Measurements from ENCODE around the gene C10orf95. TPM values are rescaled to one million over a fixed set of nuclear protein-coding genes. Genes with fewer than 3 reads are reported as not detected.

Gene C10orf95
- total RNA-seq, 1 donor from 2014 or later = 3.1 TPM

- no peak for TF ChIP-seq CTCF (IDR thresholded peaks at IDR 0.05)
Measured at GRCh38 chr10:102425444-102425843, 25.9 kb downstream of the C10orf95 start.

DNA sequence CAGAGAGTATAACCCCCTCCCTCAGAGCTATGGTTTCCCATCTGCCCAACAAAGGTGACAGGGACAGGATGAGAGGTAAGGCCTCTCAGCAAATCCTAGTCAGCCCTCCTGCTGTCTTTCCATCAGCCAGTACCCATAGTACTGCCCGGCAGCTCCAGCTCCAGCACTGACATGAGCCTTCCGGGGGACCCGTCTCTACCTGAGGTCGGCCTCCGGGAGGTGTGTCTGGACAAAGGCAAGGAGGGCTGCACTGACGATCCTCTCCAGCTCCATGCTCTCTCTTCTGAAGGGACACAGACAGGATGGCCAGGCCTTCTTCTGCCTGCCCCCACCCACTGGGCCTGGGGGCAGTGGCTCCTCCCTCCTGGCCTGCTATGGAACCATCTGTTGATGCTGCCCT lies 26.4 kb downstream of the C10orf95 start:
- Histone ChIP-seq H3K9me3 (no peaks in the 10 kb centered on the region), H3K36me3 (peaks cover 21% of the 10 kb centered on the region), H3K27ac (no peak overlapping the region), H3K4me1 (peaks cover 21% of the 10 kb centered on the region), H3K4me3 (no peak overlapping the region), H3K27me3 (no peaks in the 10 kb centered on the region)
- intact Hi-C loops (cut with DNase I) = no loop called here
- no peak for TF ChIP-seq CTCF (IDR thresholded peaks at IDR 0.05)
- DNase-seq (no peak), ATAC-seq (no peak)

More at GRCh38 chr10:102425444-102425843, 25.9 kb downstream of the C10orf95 start:
- no peaks in the 10 kb centered on the region for H3K27me3 ChIP-seq
- peaks cover 21% of the 10 kb centered on the region for H3K36me3 ChIP-seq
- DNase-seq = no peak
- ATAC-seq = no peak
- intact Hi-C loops (cut with DNase I) = no loop called here
- no peaks in the 10 kb centered on the region for H3K9me3 ChIP-seq
- H3K27ac ChIP-seq = no peak overlapping the region
- no peak overlapping the region for H3K4me3 ChIP-seq
- H3K4me1 ChIP-seq = peaks cover 17% of the 10 kb centered on the region

- ATAC-seq (no peak), DNase-seq (no peak)
- intact Hi-C loops (cut with DNase I) = no loop called here
- H3K27me3 ChIP-seq = no peaks in the 10 kb centered on the region
- peaks cover 28% of the 10 kb centered on the region for H3K4me1 ChIP-seq
- no peaks in the 10 kb centered on the region for H3K9me3 ChIP-seq
- H3K4me3 ChIP-seq = no peak overlapping the region
- no peak overlapping the region for H3K27ac ChIP-seq
- peaks cover 21% of the 10 kb centered on the region for H3K36me3 ChIP-seq
- no peak for TF ChIP-seq CTCF (IDR thresholded peaks at IDR 0.05)
Measured at GRCh38 chr10:102424145-102424544, 27.2 kb downstream of the C10orf95 start.

DNA sequence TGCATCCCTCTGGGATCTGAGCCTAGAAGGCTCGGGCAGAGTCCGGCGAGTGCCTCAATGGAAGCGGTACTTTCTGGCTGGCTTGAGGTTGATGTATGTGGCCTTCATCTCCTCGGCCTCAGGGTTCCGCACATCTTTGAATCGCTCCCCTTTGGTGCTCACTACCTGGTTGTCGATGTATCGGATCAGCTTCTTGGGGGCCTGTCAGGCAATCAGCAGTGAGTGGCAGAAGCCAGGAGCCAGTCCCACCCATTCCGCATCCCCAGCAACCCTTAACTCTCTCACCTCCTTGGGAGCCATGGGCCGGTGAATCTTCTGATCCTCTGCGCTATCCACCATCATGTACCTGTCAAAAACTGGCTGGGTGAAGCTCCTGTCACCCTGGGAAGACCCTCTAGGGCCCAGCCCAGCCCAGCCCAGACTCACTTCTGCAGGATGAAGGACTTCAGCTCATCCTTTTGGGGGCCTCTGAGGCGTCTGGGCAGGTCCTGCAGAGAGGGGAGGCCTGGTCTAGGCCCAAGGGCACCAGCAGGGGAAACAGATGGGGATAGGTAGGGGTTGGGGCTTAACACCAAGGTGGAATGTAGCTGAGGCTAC lies 27.9 kb downstream of the C10orf95 start:
- no peak for DNase-seq
- Histone ChIP-seq H3K27me3 (peaks cover 4% of the 10 kb centered on the region), H3K27ac (peak overlapping the region; percentile 88), H3K36me3 (peaks cover 21% of the 10 kb centered on the region), H3K4me3 (no peak overlapping the region), H3K9me3 (no peaks in the 10 kb centered on the region), H3K4me1 (peaks cover 32% of the 10 kb centered on the region)
- intact Hi-C loops (cut with DNase I) = no loop called here
- no peak for TF ChIP-seq CTCF (IDR thresholded peaks at IDR 0.05)
- no peak for ATAC-seq

- TF ChIP-seq CTCF (IDR thresholded peaks at IDR 0.05) = peak; percentile 81
- peaks cover 9% of the 10 kb centered on the region for H3K27me3 ChIP-seq
- intact Hi-C loops (cut with DNase I) = no loop called here
- H3K36me3 ChIP-seq = peaks cover 21% of the 10 kb centered on the region
- H3K9me3 ChIP-seq = no peaks in the 10 kb centered on the region
- peak; percentile 77 for ATAC-seq
- peak overlapping the region; percentile 88 for H3K27ac ChIP-seq
- DNase-seq = peak; percentile 94
- peaks cover 32% of the 10 kb centered on the region for H3K4me1 ChIP-seq
- H3K4me3 ChIP-seq = peak overlapping the region; percentile 81
Measured at GRCh38 chr10:102422545-102423129, 28.7 kb downstream of the C10orf95 start.
